A204.1 (cell line): ENCODE measurements around the gene OTX2.

Experiments
- FAIRE-seq: peaks from 2 replicates; lab custom pipeline; 2012; peaks lifted over from hg19 to GRCh38; lab: Jason Lieb, UNC

The OTX2 gene

DNA sequence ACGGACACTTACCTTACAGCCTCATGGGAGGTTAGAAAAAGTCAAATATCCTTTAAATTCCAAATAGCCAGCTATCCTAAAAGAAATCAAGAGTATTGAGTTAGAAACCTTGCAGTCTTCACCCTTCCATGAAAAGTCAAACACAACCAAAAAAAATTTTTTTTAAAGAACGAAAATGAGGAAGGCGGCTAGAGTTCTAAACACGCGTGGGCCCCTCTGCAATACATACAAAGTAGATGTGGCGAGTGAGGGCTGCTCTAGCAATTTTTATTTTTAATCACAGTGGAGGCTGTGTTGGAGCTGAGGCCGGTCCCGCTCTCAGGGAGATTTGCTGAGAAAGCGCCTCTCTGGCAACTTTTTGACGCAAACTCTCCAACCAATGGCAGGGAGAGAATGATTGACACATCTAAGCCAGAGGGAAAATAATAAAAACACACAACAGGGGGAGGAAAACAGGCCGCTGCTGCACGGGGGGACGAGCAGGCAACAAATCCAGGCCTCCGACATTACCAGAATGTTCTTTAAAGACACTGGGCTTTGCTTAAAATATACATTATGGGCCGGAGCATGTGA lies at the start of gene OTX2:
OTX2 (minus strand) TSS at position 333 of the 573 bp plus-strand sequence. CDS start 5,023 bp downstream, outside the sequence.
- no peak for FAIRE-seq

DNA sequence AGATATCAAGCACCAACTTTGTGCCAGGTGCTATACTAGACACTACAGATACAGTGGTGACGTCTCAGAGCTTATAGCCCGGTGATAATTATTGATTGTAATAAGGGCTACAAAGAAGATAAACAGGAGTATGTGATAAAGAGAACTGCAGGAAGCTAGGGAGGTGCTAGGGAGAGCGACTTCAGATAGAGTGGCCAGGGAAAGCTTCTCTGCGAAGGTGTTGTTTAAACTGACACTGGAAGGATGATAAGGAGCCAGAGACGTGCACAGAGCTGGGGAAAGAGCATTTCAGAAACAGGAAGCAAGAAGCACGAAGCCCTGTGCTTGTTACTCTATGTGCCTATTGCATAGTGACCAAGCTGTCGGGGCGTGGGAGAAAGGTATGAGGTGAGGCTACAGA lies 48.1 kb upstream of the OTX2 start:
- no peak for FAIRE-seq

DNA sequence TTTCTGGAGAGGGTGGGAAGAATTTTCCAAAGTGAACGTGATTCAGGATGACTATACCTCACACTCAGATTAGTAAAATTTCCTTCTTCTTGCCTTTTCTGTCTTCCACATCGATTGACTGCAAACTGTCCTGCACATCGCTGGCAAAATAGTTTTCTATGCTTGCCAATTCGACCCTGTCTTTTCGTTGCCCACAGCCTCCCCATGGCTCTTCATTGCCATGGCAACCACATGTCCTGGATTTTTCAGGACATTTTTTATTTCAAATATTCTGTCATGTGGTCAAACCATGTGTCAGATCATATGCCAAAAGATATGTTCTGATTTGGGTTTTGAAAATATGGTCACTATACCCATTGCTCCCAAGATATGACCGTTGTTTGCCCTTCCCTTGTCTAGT lies 46.9 kb upstream of the OTX2 start:
- FAIRE-seq, result no peak

DNA sequence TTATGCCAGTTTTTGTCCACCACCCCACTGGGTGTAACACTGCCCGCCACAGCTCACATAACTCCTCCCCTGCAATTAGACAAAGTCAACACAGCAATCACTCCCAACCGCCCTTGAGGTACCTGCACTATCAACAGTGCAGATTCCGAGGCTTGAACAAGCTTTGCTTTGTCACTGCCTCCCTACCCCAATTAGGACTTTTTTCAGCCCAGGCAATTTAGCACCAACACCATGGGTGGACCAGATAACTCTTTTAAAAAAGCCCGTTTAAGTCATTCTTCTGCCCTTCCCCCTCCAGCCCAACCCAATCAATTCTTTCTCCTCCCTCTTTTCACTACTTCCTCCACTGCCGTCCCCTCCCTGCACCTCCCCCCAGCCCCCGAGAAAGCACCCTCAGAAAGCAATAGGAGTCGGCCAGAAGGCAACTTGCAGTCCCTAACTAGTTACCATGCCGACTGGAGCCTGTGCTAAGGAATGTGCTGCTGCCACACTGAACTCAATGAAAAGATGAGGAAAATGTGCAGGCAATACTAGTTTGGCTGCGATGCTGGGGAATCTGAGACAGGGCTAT lies 45.7 kb upstream of the OTX2 start:
- FAIRE-seq, result no peak

DNA sequence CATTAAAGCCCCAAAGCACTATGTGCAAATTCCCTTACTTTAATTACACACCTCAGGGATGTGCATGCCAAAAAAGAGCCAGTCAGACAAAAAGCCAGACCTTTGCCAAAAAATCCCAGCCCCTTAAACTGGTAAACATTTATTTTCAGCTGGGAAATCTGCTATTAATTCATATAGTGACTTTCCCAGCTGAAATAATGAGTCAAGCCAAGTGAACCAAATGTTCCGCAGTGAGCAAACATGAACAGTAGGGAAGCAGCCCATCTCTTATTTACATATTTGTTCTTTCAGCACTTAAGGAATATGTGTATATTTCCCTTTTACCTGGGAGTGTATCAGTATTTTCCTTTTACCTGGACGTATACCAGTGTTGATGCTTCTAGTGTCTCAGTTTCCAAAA lies 44.0 kb upstream of the OTX2 start:
- FAIRE-seq, result no peak

DNA sequence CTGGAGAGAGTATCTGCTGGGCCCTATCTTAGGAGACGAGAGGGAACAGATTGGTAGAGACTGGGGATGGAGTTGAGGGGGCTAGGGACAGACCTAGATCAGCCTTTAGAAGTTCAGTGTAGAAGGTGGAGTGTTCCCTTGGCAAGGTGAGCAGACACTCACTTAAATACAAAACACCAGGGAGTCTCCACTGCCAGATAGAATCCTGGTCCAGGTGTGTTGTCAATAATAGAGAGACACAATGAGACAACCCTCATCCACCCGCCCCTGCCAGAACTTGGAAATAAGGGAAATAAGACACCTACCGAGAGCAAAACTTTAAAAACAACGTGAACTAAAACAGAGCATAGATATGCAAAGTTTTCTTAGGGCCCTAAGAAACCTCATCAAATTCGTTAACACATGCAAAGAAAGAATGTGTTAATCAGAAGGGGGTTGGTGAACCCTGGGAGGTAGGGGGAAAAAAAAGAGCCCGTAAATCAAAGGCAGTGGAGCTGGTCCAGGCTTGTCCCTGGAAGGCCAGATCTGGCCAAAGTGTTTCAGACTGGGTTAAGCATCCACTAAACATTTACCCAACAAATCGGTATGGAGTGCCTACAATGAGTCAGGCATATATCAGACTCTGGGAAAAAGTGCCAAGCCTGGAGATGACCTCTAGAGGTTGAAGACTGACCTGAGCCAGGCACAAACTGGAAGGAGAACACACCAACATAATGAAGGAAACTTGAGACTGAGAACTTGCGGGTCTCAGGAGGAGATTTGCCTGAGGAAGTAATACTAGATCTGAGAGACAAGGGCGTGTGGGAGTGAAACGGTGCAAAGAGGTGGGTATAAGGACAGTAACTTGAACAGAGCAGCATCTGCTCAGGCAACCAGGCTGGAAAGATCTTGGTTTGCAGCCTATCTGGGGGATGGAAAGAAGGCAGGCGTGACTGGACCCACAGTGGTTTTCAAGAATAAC lies 37.0 kb upstream of the OTX2 start:
- FAIRE-seq, result no peak

DNA sequence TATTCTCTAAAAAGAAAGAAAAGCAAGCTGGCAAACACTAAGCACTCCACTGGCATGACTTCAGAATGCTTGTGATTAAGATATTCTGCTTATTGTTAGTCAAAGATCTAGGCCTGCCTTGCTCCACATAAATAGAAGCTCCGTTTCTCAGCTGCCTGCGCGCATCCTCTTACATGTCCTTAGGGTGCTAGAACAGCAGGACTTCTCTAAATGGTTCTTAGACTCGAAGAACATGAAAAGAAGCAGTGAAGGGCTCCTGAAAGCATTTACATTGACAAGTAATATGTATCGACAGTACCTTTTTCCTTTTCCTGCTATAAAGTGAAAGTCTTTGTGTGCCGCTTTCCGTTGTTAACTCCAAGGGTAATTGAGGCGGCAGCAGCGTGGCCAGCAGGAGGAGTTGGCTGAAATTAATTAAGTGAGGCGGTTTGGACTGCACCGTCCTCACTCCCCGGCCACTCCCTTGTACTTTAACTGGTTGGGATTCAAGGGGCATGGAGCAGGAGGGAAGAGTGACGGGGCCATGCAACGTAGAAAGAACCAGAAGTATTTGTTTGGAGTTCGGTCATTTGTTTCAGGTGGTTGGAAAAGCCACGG lies 34.2 kb upstream of the OTX2 start:
- FAIRE-seq, result no peak

DNA sequence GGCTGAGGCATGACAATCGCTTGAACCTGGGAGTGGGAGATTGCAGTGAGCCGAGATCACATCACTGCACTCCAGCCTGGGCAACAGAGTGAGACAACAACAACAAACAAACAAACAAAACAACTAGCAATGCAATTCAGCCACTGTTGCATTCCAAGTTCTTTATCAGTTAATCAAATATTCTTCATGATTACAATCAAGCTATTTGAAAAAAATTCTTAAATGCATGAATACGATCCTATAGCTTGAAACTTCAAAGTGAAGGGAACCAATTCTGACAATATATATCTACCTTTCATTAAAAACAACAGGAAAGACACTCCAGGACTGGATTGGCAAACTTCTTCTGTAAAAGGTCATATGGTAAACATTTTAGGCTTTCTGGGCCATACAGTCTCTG lies 31.3 kb upstream of the OTX2 start:
- FAIRE-seq, result no peak

DNA sequence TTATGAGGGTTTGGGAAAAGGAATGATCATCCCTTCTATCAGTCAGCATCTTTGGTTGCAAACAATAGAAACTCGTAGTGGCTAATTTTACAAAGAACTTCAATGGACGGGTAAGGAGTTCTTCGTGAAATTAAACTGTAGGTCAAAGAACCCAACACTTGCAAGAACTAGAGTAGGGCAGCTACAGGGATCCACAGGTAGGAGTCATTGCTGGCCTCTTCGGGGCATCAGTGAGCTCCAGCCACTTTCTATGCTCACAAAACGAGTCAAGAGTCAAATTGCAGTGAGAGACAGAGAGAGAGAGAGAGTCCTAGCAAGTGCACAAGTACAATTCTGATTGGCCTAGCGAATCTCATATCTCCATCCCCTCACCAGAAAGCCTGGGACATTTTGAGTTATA lies 29.9 kb upstream of the OTX2 start:
- FAIRE-seq, result no peak

DNA sequence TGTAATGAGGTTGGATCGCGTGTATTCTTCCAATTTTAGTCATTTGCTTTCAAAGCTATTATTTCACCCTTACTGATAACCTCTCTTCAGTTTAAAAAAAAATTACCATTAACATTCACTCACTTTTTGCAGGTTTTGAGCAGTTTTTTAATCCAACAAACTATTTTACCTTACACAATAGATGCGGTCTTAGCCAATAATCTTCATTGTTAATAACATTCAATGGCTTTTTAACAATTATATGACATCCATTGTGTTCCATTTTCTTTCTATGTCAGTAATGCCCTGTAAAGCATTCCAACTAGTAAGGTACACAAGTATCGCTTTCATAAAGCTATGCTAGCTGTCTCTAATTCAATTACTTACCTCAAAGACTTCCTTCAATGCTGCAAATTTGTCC lies 18.9 kb upstream of the OTX2 start:
- FAIRE-seq, result no peak

DNA sequence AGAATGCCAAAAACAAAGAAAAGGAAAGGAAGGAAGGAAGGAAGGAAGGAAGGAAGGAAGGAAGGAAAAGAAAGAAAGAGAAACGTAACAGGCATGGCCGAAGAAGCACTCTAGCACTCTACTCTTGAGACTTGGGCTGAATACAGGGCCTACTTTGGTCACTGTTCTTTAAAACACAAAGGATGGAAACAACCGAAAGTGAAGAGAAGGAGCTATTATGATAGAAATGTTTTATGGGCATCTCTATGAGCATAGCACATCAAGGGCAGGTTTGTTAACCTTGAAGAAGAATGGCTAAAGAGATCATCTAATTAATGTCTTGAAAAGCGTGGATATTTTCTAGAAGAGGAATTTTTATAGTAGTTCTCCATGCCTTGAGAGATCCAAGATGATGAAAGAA lies 15.9 kb upstream of the OTX2 start:
- FAIRE-seq, result no peak

DNA sequence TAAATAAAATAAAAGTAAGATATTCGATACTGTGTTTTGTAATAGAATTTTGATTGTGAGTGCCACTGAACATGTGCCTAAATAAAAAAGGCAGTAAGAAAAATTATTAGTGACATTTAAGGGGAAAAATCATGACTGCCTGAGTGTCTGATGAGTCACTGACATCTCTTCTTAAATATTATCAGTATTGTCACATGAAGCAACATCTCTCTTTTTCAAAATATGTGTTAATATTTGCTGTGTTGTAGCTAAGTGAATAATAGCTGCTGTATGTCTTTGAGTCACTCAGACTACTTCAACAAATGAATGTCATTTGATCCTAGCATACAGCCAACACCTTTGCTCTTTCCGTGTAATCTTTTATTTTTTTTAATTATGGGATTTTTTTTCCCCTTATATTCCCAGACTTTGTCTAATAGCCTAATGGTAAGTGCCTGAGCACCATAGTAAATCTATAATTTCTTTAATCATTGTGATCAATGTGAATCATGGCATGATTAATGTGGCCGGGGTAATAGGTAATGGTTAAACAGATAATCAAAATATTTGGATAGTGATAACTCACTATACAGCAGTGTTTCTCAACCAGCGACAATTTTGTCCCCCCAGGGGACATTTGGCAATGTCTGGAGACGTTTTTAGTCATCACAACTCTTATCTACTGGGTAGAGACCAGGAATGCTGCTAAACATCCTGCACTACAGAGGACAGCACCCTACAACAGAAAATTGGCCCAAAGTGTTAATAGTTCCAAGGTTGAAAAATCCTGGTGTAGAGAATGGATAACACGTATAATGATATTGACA lies 11.7 kb upstream of the OTX2 start:
- no peak for FAIRE-seq

DNA sequence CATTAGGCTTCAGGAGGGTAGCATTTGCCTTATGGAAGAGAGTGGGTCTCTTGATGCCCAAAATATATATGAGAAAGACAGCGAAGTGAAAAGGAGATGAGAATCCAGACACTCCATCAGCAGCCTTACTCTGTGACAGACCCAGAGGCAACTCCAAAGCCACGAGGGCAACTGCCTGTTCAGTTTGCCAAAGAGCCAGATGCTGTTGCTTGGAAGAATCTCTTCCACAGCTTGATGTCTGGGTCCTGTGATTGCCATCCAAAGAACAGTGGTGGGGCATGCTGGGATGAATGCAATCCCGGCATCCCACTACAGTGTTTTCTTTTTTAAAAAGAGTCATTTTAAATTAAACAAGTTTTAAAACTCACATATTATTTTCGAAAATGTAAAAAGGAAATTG lies 10.9 kb upstream of the OTX2 start:
- no peak for FAIRE-seq

DNA sequence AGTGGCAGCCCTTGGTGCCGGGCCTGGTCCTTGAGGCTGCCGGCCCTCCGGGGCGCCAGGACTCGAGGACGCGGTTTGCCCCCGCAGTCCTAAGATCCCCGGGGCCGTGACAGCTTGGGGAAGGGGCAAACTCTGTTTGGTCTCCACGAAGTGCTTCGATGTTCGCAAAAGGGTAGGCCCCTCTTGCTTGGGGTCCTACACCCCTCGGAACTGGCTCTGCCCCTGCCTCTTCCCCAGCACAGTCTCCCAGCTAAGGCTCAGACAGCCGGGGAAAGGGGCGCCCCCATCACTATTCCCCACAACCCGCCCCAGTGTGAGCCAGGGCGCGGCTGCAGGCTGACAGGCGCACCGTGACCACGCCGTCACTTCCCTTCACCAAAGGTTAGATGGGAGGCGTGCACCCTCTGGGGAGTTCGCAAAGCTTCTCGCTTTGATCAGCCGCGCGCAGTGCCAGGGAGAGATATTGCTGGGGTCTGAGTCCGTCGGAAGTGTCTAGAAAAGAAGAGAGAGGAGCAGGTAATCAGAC lies 7.2 kb upstream of the OTX2 start:
- no peak for FAIRE-seq

DNA sequence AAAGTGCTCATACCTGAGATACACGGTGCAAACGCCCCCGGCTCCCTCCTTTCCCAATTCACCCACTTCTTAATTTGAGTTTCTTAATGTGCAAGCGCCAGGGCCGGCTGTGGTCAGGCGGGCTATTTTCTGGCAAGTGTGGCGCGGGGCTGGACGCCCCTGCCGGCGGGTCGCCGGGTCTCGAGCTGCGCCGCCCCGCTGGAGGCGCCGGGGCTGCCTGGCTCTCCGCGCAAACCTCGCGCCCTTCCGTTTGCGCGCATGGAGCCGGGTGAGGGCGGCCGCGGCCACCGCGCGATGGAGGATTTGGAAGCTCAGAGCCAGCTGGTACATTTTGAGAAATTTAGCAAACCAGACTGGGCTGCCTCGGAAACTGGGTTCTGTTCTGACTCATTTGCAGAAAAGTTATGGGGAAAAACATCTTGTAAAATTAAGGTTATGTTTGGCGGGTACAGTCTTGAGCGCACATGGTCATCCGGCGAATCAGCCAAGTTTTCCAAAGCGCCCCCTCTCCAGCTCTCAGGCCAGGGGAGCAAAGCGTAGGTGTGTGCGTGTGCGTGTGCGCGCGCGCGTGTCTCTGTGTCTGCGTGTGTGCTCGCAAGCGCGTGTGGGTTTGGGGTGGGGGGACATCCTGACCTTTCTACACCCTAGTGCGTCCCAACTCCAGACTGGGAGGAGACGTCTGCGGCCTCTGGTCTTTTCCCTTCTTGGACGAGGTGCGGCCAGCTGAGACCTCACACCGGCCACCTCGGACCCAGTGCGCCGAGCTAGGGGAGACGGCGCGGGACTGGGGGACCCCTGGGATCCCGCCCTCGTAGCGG lies 6.5 kb upstream of the OTX2 start:
- no peak for FAIRE-seq

DNA sequence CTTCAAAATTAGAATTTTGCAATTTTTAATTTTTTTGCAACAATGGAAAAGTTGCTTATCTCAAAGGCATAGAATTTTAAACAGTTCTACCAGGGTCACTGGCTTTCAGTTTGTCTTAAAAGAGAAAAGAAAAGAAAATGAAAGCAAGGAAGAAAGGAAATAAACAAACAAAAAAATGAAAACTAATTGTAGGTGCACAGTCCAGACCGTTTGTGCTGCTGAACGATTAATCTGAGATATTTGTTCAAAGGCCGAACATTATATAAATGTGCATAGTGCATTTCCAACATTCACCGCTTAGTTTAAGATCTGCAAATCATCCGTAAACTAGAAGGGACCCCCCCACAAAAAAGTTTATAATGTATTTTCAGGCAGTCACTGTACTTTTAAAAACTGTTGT lies 5.5 kb upstream of the OTX2 start:
- no peak for FAIRE-seq

DNA sequence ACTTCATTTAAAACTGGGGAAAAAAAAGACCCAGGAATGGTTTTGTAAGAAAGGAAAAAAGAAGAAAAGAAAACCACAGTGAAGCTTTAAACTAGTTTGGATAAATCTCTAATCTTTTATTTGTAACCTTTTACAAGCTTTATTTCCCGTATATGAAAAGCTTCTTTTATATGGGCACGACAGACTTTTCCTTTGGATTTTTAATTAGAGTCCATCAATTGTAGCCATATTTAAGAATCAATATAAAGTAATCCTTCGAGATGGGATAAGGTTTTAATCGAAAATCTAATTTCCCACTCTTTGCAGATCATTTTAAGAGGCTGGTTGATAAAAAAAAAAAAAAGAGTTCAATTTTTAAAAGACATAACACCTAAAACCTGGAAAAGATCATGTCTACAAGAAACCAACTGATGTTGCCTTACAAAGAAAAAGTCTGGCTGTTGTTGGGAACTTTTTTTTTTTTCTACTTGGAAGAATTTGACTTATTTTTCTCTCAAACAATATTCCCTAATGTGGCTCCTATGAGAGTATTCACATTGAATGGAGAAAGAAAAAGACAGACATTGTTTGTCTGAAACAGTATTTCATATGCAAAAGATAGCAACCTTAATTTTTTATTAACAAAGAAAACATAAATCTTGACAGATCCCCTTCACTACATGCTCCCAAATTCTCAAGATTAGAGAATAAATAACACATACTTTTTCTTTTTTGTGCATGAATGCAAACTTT lies 4.9 kb upstream of the OTX2 start:
- no peak for FAIRE-seq

DNA sequence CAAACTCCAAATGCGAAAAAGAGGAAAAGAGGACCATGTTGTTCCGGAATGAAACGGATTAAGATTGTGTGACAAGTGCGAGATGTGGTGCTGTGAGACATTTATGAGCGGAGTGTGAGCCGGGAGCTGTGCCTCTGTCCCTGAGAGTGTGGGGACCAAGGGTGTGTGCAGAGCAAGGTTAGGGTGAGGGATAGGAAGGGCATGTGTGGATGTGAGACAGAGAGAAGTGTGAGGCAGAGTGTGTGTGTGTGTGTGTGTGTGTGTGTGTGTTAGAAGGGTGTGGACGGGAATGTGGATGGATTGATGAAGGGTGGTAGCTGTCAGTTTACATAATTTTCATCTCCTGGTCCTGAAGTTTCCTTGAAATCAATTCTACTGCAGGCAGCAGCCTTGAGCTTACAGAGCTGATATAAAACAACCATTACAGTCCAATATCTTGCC lies 4.3 kb upstream of the OTX2 start:
- no peak for FAIRE-seq

DNA sequence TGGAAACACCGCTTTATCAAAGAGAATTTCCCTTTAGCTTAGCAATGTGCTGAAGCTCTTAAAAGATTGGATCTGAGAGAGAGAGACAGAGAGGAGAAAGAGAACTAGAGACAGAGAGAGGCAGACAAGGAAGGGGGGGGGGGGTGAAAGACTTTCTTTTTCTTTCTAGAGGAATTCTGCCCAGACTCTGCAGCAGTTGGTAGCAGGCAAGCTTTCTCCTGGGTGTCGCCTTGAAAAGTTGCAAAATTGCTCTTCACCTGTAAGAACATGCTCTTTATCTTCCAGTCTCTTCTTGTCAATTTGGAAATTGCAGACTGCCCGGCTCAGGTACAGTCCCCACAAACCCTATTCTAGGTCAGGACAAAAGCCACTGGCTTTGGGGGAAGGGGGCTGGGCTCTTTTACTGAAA lies 2.9 kb upstream of the OTX2 start:
- FAIRE-seq, result no peak

DNA sequence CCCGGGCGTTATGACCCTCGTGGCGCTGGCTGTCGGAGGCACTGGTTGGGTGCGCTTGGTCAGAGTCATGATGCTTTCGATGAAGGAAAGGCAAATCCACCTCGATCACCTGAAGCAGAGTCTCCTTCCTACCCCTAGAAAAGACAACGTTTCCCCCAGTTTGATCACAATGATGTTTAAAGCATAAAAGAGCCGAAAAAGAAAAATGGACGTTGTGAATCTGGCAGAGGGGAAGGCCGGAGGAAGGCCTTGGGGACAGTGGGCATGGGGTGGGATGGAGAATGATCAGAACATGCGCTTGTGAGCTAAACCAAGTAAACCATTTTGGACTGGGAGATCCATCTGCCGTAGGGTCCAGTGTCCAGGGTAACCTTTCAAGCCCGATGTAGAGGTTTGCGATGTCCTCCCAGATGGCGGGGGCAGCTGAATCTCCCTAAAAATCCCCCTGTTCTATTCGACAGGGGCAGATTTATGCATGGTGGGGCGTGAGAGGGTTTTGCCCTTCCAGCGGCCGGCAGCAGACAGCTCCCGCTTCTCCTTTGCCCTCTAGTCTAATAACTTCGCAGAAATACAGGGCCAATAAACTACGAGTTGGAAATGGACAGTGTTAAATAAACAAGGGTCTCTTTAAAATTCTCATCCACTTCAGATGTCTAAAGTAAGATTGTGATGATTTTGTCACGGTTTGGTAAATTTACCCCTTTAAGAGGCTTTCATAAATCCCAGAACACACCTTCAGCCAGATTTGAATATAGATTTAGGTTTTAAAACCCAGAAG lies 2.3 kb upstream of the OTX2 start:
- no peak for FAIRE-seq
